SIG-M5 (cell line): ENCODE measurements around the gene CA5A.
A peak's percentile ranks its signal among the peaks of the same experiment; 100 is the strongest.
"Not testable (repeated sequence)": the region's sequence is repeated elsewhere in the genome, so short reads cannot be mapped to it uniquely, and the experiment has no call there.

Source experiments
- DNase-seq: peaks from one replicate; lab custom pipeline; 2025; lab: John Stamatoyannopoulos, UW

Gene CA5A

DNA sequence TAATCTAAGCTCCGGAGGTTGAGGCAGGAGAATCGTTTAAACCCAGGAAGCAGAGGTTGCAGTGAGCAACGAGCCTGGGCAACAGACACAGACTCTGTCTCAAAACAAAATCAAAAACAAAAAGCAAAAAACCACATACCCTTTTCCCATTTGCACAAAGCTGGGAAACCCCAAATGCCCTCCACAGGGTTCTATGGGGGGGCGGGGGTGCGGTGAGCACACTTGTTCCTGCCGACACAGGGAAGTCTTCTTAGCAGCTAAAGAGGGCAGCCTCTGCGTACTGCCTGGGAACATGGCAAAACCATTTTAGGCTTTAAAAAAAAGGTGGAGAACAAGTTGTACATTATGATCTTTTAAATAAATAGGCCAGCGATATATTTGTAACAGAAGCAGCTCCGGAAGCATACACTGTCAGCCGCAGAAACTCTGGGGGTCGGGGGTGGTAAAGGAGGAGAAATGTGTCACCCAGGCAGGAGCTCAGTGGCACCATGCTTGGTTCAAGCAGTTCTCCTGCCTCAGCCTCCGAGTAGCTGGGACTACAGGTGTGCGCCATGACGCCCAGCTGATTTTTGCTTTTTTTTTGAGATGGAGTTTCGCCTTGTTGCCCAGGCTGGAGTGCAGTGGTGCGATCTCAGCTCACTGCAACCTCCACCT lies 70.3 kb downstream of the CA5A start:
- not testable (repeated sequence) for DNase-seq

DNA sequence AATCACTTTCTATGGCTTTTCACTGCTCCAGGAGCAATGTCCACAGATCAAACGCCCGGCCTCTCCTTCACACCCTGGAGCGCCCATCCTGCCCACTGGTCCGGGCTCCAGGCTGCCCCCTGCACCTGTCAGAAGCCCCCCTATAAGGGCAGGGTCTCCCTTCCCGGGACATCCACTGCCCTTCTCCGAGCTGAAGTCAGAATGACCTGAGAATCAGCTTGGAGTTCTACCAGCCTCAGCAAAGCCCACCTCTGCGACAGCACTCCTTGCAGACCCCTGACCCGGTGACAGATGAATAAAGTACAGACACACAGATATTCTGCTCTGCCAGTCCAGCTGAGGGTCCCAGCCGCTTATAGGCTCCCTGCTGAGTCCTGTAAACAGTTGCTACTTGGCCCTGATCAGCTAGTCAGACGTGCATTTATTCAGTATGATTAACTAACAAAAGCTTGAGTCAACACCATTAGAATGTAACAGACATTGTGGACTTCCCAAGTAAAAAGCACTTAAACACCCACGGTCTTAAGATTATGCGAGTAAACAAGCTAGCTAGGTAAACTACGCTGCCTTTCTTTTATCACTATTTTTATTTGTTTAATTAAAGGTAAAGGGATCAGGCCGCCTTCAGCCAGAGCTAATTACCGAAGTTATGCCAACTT lies 71.9 kb downstream of the CA5A start:
- DNase-seq, result no peak

DNA sequence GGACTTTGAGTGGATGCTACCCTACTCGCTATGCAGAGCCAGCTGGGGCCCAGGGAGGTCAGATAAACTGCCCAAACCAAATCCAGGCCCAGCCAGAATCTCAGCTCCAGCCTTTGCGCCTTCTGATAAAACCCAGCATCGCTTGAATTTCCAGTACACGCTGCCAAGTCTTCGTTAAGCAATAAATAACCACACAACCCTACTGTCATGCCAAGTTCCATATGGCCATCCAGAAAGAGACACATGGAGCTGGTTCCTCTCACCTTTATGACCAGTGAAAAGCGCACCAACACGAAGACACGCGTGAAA lies 73.0 kb downstream of the CA5A start:
- DNase-seq, result not testable (repeated sequence)

DNA sequence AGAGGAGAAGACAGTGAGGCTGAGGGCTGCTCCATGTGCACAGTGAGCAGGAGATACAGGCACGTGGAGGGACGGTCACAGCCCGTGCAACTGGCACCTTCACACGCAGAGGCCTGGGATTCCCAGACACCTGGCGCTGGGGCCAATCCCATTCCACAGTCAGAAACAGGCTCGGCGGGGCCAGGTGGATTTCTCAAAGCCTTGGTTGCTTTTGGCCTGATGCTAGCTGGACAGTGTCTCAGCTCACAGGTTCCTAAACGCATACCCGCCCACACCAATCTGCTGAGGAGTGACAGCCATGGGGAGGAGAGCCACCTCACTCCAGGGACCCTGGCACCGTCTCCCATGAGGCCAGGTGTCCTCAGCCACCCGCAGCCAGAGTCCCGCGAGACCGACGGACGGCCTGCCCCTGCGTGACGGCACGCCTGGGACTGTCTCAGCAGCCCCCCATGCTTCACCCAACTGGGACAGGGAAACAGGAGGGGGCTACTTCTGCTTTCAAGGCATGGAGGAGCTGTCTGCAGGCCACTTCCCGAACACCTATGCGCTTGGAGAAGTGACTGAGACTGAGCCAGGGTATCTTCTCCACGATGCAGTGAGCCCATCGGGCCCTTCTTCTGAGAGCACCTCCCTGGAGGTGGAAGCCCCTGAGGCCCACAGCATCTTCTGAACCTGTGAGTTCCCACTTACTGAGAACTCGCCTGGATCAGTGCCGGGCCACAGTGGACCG lies 73.6 kb downstream of the CA5A start:
- not testable (repeated sequence) for DNase-seq

DNA sequence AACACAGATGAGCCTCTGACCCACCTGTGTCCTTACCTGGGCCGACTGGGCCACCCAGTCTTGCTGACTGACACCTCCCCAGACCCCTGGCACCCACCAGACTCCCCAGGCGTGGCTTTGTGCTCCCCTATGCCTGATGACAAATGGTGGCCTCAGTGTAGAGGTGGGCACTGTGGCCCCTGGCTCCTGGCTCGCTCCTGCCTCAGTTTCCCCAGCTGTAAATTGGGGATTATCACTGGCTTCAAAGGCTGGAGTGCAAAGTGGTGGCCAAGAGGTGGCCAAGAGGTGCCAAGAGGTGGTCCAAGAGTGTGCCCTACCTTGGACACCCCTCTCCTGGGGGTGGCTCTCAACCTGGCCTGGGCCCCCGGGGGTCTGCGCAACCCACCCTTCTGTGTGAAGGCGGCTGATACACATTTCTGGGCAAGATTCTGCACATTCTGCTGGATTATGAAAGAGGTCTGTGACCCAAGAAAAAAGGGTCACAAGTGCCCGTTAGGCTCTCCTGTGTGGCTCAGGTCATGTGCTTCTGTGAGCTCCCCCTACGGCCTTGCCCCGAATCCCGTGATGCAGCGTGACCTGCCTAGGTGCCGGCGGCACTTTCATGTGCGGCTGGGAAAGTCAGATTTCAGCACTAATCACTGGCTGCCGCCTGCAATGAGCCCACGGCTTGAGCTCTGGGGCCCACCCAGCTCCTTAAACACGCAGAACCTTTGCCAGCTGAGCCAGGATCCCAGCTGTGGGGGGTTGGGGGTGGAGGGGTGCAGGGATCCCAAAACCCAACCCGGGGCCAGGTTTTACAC lies 74.8 kb downstream of the CA5A start:
- DNase-seq, result not testable (repeated sequence)

DNA sequence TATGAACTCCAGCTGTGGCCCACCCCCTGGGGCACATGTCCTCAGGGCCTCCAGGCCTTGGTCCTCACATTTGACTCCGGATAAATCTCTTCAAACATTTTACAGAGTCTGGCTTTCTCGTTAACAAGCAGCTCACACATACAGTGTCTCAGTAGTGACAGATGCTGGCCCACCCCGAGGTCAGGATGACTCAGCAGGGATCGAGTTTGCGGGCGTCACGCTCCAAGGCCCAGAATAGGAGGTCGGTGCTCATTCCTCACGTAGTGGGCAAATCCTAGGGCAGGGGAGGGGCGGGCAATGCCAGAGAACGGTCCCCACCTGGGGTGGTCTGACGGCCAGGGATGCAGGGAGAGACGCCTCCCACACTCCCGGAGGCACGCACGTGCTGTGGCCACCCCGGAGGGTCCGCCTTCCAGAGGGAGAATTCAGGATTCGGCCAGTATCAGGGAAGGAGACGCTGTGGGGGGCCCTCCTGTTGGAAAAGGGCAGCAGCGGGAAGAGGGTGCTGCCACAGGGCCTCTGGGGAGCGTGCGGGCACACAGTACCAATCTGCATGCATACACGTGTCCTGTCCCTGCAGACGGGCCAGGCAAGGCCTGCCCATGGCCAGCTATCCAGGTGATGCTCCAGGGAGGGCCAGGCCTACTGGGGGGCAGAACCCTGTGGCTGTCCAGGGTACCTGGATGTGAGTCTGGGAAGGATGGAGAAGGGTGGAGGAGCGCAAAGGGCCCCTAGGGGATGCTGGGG lies 75.6 kb downstream of the CA5A start:
- no peak for DNase-seq

DNA sequence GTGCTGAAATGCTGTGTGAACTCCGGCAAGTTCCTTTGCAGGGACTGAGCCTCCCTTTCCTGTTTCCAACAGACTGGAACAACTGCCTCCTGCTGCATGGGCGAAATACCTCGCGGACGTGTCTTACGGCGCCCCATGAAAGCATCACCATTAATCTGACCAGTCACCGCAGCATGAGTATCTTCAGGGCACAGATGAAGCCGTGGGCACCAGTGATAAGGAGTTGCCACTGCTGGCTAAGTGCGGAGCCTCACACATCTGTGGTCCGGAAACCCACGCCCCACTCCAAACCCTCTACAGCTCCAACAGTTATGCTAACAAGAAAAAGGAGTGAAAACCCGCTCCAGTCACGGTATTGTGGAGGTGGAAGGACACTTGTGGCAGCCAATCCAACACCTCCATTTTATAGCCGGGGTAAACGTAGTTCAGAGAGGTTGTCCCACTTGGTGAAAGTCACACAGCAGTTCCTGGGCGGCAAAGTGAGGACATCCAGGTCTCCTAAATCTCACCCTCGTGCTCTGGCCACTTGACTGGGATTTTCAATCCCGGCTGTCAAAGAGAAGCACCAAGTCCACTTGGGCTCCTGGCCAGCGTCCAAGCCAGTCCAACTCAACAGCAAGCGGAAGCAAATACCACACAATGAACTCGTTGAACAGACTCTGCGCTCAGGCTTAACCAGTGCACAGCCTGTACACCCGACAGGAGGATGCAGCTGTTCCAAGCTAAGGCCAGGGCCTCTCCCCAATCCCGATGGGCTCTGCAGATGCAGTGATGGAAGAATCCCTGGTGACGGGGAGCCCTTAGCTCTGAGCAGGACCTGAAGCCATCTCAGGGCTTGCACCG lies 78.0 kb downstream of the CA5A start:
- not testable (repeated sequence) for DNase-seq

DNA sequence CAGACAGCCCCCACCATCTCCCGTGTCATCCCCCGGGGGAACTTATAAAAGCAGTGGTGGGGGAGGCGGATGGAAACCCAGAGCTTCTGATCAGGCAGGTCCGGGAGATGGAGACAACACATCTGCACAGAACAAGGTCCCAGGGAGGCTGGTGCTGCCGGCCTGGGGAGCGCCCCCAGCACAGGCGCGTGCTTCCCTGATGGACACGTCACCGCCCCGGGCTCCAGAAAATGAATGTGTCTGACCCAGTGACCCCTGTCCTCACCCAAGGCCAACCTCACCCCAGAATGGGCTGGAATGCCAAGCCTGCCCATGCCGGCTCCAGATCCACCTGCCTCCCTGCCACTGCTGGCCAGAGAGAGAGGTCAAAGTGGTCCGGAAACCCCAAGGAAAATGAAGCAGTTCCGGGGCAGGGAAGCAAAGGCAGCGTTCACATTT lies 79.5 kb downstream of the CA5A start:
- DNase-seq, result no peak

DNA sequence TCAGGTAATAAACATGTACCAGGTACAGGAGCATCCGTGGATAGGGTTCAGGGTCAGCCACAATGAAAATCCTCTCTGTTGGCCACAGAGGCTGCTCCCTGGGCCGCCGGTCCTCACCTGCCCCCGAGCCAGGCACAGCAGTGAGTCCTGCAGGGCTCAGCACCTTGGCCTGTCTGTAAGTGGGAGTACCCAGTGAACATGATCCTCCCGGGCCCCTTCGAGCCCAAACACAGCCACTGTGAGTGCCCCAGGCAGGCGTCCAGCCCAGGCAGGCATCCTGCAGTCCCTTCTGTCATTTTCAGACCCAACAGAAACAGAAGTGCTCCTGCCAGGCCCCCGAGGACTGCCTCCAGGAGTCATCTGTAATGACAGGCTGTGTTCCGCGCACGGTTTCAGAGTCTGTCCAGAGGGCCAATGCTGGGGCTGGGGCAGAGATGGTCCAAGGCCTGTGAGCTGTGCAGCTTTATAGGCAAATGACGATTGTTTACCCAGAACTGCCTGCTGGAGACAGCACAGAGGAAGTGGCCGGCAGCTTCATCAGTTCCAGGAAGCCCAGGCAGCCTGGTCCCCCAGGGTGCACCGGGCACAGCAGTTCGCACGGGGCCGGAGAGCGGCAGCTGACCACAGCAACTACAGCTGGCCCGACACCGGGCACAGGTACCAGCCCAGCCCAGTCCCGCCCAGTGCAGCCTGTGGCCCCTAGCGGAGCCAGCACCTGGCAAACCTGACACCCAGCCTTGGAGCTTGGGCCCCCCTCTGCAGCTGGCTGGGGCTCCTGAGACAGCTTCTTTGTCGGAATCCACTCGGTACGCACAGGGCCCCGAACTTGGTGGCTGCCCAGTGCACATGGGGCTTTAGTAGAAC lies 80.2 kb downstream of the CA5A start:
- no peak for DNase-seq

DNA sequence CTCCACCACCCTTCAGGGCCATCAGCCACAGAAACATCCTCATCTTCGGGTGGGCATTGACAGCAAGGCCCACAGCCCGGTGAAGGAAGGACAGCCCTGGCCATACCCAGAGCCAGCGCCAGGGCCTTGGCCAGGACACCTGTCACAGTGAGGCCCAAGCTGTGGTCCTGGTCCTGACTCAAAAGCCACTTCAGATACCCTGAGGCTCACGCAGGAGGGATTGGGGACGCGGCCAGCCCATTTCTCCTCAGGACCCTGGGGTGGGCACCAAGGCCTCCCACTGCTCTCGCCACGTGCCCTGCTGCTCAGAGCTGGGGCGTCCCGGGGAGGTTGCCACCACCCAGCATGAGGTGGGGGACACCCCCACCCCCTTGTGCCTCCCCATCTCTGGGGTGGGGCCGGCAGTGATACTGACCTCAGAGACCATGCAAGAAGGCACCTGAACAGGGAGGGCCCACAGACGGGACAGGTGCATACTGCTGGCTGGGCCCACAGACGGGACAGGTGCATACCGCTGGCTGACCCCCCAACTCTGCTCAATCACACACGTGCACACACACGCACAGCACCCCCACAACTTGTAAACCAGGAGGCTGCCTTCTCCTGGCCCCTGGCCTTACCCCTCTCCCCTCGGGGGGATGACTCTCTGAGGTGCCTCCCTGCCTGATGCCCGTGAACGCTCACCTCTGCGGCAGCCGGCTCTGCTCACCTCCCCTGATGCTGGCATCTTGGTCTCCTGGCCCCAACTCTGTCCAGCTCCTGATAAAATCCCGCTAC lies 81.2 kb downstream of the CA5A start:
- no peak for DNase-seq

DNA sequence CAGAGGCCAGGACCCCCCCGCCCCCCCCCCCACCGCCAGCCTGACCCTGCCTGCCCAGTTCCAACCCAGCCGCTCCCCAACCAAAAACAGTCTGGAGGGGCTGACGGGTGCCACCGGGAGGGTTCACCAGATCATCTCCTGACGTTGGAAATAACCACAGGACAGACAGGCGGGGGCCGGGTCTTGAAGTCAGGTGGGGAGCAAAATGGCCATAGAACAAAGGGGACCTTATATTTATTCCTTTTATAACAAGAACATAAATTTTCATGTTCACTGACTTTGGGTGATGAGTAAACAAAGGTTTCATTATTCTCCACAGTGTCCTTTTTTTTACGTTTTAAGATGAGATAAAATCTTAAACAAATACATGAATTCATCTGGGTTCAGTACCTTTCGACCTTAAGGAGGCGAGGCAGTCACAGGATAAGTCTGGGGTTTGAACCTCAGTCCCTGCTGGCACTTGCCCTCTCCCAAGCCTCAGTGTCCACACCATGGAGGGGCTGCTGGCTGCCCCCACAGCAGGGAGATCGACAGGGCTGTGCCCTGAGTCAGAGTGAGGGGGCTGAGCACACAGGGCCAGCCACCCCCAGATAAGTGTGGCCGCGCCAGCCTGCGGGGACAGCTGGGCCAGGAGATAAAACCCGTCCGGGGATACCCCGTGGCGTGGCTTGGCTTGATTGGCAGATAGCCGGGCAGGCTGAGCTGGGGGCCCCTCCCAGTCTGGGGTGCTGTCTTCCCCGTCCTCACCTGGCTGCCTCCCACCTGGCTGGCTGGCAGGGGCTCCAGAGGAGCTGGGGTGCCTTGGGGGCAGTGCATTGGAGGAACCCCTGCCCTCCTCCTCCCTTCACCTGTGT lies 82.0 kb downstream of the CA5A start:
- no peak for DNase-seq

DNA sequence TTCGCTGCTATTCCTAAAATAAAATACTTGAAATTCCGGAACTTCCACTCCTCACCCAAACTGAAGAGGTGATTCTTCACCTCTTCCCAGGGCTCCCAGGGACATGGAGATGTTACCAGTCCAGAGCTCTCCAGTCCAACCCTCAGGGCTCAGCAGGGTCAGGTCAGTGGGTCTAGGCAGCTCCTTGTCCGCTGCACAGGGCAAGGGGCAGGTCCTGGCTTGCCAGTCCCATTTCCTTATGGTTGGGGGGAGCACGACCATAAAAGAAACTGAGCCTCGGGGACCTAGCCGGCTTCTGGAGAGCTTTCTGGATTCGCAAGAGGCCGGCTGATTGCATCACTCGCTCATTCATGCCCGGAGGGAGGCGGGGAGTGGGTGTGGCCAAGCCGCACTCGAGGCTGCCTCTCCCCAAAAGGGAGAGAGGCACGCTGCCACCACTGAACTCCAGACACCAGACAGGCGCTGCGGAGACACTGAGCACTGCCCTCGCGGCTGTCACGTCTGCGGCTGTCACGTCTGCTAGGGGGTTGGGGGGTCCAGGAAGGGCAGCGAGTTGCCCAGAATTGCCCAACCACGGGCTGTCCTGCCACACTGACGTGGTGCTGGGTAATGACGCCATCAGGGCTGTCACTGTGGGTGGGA lies 82.8 kb downstream of the CA5A start:
- DNase-seq, result peak; percentile 40

DNA sequence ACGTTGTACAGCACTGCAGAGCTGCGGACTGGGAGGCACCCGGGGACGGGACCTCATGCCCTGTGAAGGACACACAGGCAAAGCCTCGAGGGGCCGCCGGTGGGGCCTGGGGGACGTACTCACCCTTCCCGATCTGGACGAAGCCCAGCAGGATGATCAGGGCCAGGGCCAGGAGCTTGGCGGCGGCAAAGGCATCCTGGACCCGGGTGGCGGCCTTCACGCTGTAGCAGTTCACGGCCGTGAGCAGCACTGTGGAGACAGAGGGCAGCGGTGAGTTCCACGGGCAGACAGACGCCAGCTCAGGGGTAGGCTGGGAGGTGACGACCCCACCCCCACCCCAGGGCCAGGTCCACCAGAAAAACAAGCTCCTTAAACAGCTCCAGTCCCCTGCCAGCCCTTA lies 84.7 kb downstream of the CA5A start:
- DNase-seq, result no peak

DNA sequence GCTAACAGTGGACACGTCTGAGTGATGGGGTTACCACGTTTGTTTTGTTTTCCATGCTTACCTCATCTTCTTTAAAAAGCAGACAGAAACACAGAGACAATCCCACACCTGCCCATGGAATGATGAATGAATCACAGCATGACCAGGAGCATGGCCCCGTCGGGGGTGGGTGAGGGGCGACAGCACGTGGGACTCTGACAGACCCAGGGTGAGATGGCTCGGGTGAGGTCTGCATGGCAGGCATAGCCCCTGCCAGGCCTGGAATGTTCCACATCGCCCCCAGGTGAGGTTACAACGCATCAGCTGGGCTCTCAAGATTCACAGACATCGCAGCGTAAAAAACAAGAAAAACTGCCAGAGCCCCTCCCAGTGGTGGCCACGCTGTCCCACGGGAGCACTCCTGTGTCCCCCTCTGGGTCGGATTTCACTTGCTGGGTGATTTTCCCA lies 85.2 kb downstream of the CA5A start:
- no peak for DNase-seq

DNA sequence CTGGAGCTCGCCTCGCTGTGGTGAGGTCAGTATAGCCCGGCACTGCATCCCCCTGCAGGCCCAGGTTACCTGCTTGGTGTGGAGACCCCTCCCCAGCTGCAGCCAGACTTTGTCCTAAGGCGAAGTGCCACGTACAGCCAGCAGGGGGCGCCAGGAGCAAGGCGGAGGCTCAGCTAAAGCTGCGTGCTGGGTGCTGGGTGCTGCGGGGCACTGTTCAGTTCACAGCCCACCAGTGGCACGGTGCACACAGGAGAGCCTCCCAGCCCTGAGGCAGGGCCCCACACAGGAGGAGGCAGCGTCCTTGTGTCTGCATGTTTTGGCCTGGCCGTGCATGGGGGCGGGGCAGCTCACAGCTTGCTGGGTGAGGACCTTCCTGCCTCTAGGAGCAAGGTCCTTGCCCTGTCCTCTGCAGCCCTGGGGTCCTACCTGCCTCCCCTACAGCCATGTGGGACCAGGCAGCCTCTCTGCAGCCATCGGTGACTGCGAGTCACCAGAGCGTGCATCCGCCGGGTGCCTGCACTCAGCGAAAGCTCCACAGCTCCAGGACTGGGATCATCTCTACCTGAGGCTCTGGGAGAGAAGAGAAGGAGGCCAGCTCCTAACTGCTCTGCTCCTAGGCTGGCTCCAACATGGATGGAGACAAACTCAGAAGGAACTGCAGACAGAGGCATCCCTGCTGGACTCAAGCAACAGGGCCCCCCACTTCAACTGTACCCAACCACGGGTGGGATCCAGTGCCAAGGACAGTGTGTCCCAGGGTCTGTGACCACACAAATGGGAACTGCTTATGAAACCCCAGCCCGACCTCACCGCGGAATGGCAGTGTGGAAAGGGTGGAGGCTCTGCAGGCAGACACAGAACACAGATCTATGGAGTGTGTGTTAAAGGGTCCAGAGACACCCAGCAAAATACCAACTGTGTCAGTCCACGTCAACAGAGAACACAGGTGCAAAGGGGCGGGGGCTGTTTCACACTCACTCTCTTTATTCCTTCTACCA lies 86.0 kb downstream of the CA5A start:
- DNase-seq, result no peak

DNA sequence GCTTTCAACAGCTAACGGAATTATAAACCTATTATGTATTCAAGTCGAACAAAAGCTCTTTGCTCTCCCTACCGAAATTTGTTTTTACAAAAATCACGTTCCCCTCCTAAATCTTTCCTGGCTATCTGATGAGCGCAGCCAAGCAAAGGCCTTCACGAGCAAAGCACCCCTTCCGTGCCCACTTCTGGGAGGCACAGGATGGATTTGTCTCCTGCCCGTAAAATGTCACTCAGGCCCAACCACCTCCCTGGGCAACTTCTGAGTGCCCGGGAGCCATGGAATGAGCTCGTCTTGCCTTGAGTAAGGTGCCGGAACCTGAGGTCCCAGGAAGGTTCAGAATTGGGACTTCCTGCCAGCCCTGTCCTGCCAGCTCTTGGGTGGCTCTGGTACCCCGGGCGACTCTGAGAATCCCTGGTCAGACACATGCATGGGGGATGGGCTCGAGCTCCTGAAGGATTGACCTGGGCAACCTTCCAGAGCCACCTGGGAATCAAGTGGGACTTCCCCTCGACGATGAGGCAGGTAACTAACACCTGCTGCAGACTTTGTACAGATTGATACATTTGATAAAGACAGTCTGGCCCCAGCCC lies 86.8 kb downstream of the CA5A start:
- no peak for DNase-seq
